Effector CD4-positive, alpha-beta T cell (primary cell): Measurements from ENCODE around the gene IGFBP7.

Source experiments
- DNase-seq: peaks from one replicate; pipeline ENCODE4 v3.0.0-alpha.2; 2020

IGFBP7 gene

GRCh38 chr4:57039345-57039744, 70.8 kb downstream of the IGFBP7 start:
- no peak for DNase-seq

DNA sequence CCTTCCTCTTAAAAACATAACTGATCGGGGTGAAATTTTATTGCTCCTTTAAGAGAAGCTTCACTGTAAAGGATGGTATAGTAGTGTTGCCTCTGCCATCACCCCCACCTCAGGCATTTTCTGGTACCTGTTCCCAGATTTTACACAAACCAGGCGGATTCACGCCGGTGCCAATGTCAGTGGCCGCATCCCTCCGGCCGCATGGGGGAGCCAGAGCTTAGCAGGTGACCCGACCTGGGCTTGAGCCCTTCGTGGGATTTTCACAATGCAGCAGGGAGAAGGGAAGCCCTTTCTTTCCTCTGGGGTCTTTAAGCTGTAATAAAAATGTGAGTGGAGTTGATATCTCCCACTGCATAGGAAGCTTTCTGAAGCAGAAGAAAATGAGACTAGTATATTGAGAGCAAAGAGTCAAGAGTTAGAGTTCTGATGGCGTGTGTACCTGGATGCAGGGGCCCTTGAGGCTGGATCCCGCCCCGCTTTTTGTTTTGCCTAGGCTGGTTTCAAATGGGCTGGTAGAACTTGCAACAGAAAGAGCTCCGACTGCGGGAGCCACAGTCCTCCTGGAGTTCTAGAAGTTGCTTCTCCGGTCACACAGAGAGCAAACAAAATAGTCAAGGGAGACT, 72.1 kb downstream of the IGFBP7 start:
- DNase-seq = no peak

GRCh38 chr4:57034520-57034919, 75.7 kb downstream of the IGFBP7 start:
- no peak for DNase-seq

- DNase-seq = no peak
Observed at GRCh38 chr4:57023104-57023503, 87.1 kb downstream of the IGFBP7 start.

- no peak for DNase-seq
Observed at GRCh38 chr4:57020467-57021101, 89.6 kb downstream of the IGFBP7 start.

- DNase-seq = no peak
Observed at GRCh38 chr4:57018980-57019379, 91.2 kb downstream of the IGFBP7 start.

DNA sequence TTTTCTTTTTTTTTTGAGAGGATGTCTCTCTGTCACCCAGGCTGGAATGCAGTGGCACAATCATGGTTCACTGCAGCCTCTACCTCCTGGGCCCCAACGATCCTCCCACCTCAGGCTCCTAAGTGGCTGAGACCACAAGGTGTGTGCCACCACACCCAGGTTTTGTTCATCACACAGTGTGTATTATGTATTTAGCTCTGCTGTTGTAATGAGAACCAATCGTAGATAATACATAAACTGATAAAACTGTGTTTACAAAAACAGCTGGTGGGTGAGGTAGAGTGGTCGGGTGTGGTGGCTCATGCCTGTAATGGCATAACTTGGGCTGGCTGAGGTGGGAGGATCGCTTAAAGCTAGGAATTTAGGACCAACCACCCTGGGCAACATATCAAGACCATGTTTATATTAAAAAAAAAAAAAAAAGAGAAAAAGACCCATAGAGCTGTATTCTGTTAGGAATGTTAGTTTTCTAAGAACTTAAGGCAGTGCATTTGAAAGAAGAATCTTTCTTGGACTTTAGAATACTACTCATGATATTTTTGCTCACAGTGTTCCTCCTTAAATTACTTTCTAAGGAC, 96.6 kb downstream of the IGFBP7 start:
- DNase-seq = no peak

DNA sequence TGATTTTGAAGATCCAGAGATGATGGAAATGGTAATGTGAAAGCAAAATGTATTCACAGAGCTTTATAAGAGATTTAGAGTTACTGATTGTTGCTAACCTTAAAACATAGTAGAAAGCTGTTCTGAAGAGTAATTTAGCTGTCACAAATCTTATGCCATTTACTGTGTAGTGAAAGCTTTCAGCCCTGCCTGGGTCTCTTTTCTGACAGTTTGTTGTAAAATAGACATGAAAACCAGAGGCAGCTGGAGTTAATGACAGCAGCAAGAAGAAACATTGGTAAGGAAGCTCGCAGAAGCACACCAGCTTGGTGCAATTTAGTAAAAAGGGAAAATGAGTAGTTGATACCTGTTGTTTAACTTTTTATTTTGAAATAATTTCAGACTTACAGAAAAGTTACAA, 110.4 kb downstream of the IGFBP7 start:
- no peak for DNase-seq

- no peak for DNase-seq
Observed at GRCh38 chr4:56995525-56995924, 114.7 kb downstream of the IGFBP7 start.

GRCh38 chr4:56990109-56990905, 119.9 kb downstream of the IGFBP7 start:
- DNase-seq = no peak

DNA sequence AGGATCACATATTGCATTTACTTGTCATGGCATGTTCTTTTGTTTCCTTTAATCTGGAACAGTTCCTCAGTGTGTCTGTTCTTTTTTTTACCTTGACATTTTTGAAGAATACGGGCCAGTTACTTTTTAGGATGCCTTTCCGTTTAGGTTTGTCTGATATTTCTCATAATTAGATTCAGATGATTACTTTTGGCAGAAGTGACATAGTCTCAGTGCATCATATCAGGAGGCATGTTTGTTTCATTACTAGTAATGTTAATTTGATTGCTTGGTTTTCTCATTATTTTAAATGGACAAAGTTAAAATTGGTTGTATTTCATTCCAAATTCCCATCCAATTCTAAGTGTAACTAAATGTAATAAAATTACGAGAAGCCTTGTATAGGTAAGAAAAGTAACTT, 123.2 kb downstream of the IGFBP7 start:
- DNase-seq = no peak

GRCh38 chr4:56986192-56986591, 124.0 kb downstream of the IGFBP7 start:
- no peak for DNase-seq

DNA sequence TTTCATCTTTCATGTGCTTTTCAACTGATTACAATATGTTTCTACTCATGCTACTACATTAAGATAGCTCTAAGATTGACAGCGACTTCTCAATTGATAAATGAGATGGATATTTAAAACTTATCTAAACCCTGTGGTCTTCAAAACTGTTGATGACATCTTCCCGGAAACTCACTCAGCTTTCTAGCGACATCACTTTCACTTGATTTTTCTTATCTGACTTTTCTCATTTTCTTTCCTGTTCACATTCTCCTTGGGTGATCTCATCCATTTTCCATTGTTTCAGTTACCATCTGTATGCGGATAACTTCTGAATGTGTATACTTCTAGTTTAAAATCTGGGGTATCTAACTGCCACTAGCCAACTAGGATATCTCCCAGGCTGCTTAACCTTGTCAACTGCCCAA, 128.4 kb downstream of the IGFBP7 start:
- no peak for DNase-seq
